GM19043 (cell line): ENCODE measurements around the gene TECTB.
"Not testable (repeated sequence)": the region's sequence is repeated elsewhere in the genome, so short reads cannot be mapped to it uniquely, and the experiment has no call there.

Experiments used
- ATAC-seq: cut with Tn5 transposase; IDR thresholded peaks from one replicate; pipeline ENCODE4 v1.9.1; 2021; ENCODE audit warnings: low read depth; ENCODE audit not compliant: unreplicated experiment

Gene TECTB

GRCh38 chr10:112283100-112283499 is at the start of gene TECTB:
Gene TECTB (plus strand): TSS chr10:112283400. CDS start chr10:112283735, 335 bp downstream.
- ATAC-seq, result no peak

GRCh38 chr10:112235141-112235540 is 48.1 kb upstream of the TECTB start:
- no peak for ATAC-seq

DNA sequence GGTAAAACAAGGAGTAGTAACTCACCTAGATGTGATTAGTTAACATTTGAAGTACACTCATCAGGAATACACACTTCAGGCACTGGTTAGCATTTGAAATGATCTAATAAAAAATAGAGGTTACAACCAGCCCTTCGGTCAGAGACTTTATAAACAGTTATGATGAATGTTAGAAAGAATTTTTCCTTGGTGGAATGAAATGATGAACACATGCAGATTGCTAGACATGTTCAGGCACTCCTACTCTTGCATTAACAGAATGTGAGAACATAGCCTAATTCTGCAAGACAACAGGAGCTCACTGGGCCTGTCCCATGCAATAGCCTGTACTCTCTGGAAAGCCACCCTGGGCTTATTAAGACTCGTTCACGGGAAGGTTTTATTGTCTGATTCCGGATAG is 47.3 kb upstream of the TECTB start:
- ATAC-seq, result no peak

- ATAC-seq, result no peak
Measured at GRCh38 chr10:112236486-112236885, 46.7 kb upstream of the TECTB start.

DNA sequence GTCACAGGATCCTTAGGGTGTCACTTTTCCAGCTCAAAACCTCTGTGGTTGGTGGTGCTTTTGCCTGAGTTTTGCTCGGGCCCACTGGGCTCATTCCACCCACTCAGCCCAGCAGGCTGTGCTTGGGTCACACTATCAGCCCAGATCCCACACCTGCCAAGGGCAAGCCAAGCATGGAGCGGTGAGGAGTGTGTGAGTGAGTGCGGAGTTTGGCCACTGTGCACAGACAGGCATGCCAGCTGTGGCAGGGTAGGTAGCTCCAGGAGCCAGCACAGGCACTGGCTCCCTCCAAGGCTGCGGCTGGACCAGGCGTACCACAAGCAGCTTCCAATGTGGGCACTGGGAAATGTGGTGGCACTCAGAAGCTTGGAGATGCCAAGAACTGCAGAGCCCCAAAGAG is 43.9 kb upstream of the TECTB start:
- ATAC-seq, result no peak

DNA sequence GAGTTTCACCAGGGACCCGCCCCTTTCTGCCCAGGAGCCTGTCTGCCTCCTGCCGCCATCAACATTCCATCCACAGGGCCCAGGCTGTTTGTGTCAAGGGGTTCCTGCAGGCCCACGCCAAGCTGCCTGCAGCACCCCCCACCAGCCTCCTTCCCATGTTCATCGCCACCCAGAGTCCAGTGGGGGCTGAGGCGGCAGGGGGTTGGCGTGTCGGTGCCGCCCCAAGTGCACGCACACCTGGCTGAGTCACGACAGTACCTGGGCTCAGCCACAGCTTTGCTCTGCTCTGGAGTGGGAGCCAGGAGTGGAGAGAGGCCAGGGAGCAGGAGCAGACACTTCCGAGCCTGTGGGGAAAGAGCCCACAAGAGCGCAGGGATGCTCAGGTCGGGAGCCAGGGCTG is 42.8 kb upstream of the TECTB start:
- no peak for ATAC-seq

- no peak for ATAC-seq
Measured at GRCh38 chr10:112241651-112242341, 41.4 kb upstream of the TECTB start.

DNA sequence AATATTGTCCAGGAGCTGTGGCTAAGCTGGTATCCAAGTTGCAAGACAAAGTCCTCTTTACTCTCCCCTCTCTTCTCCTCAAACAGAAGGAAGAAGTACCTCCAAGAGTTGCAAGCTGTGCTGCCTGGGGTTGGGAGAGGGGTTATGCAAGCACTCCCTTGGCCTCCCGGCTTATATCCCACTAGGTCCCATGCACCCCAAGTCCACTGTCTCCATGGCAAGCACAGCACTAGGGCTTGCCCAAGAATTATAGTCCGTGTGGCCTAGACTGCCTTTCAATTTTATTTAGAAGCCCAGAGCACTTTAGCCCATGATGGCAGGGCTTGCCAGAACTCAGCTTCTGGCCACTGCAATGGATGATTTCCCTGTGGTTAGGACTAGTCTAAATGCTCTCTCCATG is 40.4 kb upstream of the TECTB start:
- no peak for ATAC-seq

GRCh38 chr10:112243713-112244112 is 39.5 kb upstream of the TECTB start:
- ATAC-seq, result no peak

DNA sequence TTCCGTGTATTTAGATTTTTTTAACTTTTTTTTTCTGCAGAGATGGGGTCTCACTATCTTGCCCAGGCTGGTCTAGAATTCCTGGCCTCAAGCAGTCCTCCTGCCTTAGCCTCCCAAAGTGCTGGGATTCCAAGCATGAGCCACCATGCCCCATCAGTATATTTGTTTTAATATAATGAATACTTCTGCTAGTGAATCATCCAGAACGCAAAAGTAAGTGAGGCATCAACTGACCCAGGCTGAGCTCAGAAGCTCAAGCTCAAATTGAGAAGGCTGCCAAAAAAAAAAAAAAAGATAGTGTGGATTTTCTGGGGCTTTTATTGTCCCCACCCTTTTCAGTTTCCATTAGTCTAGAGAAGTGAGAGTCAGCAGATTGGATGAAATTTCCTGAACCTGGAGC is 39.0 kb upstream of the TECTB start:
- ATAC-seq, result no peak

DNA sequence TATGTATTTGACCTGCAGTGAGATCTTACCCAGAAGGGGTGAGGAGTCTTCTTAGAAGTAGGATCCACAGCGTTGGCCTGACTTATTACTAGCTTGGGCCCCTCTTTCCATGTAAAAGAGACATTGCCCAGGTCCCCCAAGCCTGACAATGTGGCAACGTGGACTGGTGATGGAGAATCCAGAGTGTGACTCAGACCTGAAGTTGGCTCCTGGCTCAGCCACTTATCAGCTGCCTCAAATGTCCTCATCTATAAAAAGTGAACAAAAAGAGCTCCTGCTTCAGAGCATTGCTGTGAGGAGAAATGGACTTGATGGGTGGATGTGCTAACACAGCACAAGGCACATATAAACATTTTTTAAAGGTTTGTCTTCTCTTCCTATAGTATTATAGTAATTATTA is 35.4 kb upstream of the TECTB start:
- ATAC-seq, result no peak

DNA sequence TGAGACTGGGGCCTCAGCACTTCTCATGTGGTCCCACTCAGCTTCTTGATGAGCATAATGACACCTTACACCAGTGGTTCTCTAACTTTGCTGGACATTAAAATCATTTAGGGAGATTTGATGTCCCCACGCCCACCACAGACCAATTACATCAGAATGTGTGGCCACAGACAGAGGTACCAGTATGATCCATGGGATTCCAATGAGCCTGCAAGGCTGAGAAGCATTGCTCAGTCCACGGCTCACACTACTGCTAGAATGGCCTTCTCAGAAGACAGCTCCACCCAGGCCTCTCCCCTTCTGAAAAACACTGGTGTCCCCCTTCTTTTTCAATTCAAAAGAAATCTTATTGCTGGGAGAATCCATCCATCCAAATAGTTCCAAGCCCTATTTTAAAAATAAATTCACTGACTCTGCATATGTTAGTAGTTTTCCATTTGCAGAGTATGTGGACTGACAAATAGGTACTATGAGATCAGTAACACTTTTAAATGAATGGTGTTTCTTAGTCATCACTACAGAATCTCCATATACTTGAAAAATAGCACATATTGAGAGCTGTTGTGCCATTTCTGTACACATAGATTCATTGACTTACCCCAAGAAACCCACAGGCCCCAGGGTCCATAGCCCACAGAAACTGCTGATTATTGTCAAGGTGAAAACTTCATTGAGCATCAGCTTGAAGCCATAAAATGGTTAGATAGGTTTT is 34.5 kb upstream of the TECTB start:
- no peak for ATAC-seq

- ATAC-seq, result no peak
Measured at GRCh38 chr10:112249722-112250121, 33.5 kb upstream of the TECTB start.

DNA sequence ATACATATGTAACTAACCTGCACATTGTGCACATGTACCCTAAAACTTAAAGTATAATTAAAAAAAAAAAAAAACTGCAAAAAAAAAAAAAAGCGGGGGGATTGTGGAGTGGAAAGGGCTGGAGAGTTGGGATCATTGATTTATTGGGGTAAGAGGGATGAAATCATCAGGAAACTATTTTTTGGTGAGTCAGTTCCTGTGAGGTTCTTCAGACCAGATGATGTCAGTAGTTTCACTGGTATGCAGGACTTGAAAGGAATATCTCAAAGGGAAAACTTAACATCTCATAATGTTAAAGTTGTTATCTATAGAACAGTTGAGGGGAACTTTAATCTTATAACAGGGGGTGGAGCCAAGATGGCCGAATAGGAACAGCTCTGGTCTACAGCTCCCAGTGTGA is 32.6 kb upstream of the TECTB start:
- ATAC-seq, result no peak

- ATAC-seq, result not testable (repeated sequence)
Measured at GRCh38 chr10:112251238-112251637, 32.0 kb upstream of the TECTB start.

- ATAC-seq, result no peak
Measured at GRCh38 chr10:112258407-112258806, 24.8 kb upstream of the TECTB start.

- no peak for ATAC-seq
Measured at GRCh38 chr10:112259688-112260087, 23.5 kb upstream of the TECTB start.

DNA sequence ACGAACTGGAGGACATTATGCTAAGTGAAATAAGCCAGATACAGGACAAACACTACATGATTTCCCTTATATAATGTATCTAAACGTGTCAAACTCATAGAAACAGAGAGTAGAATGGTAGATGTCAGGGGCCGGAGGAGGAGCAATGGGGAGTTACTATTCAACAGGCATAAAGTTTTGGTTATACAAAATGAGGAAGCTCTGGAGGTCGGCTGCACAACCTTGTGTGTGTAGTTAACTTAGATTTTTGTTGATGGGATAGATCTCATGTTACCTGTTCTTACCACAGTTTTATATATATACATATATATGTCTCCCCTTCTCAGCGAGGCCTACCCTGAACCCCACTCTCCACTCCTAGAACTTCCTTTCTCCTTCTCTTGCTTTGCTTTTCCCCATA is 22.4 kb upstream of the TECTB start:
- ATAC-seq, result no peak

DNA sequence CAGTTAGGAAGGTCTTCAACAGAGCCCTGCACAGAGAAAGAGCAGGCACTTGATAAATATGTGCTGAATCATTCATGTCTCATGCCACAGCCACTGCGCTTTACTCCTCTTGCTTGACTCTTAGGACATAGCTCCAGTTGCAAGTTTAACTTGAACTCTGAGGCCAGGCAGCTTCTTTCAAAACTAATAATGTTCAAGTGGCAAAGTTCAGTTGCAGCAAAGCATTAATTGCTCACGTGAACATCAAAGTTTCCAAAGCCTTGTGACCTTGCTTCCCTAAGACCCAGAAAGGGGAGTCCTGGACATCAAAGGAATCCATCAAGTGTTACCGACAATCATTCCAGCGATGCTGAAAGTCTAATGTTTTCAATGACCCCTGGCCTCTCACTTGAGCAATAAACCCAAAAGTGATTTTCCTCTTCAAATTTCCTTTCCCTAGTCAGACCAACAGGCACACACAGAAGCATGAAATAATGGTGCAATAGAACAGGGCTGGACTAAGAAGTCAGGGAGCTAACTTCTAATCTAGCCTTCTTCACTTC is 21.8 kb upstream of the TECTB start:
- ATAC-seq, result no peak

DNA sequence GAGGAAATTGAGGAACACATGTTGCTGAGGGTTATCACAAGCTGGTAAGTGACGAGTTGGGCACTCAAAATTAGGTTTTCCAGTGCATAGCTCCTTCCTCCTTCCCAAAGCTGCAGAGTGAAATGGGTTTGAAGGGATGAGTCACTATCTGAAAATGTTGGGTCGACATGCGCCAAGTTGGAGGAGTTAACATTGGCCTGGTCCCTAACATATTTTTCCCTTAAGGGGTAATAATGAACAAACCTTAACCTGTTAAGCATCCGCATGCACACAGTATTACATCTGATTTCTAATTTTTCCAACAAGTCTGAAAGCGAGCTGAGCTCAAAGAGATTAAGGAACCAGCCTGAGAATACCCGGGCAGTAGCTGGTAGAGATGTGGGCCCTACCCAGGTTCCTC is 20.7 kb upstream of the TECTB start:
- no peak for ATAC-seq

DNA sequence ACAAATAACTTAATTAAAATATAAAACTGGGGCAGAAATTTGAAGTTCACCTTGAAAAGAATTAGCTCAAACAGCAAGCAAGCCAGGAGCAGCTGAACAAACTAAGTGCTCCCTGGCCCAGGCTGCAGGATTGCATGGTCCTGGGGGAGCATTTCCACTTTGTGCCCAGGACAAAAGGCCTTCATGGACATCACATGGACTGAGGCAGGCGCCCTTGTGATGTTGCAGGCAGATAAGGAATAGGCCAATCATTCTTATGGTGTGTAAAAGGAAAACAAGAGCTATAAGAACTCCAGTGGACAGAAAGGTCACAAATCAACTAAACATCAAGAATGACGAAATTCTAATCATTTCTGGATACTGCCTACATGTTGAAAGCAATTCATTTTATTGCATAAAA is 17.5 kb upstream of the TECTB start:
- ATAC-seq, result no peak

DNA sequence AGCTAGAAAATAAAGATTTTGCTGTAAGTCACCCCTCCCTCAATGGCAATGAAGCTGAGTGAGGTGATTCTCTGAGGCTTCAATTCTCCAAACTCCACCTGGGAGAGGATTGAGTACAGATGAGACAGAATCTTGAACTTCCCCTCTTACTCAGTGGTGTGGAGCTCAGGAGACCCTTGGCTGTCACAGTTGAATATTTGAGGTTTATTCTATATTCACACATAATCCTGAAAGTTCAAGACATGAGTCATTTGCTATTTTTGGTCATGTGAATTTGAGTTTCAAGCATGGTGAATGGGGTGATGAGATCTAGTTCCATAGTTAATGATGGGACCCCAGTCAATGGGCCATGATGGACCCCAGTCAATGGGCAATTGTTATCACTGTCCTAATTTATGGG is 13.9 kb upstream of the TECTB start:
- ATAC-seq, result no peak
